Neural cell (in vitro differentiated cells): ENCODE results near the gene OSBP2. TPM values are rescaled to one million over a fixed set of nuclear protein-coding genes. Genes with fewer than 3 reads are reported as not detected.

Experiments used
- H2AFZ ChIP-seq: fragments of 200-600, 300-800 bp; sonication (generic), shearing (Covaris generic); 2 replicates; pipeline ENCODE4 v1.6.0; 2014; ENCODE audit warnings: low read depth, mild to moderate bottlenecking, antibody characterized with exemption, low read length, moderate library complexity
- H3F3A ChIP-seq: fragments of 200-600 bp; shearing (Covaris generic); 2 replicates; pipeline ENCODE4 v1.6.1; 2016; ENCODE audit warnings: mild to moderate bottlenecking, moderate library complexity, mixed read lengths, antibody characterized with exemption, low read length; ENCODE audit not compliant: insufficient read depth, poor library complexity, severe bottlenecking
- H3K27ac ChIP-seq: fragments of 200-600, 300-800 bp; sonication (generic), shearing (Covaris generic); 2 replicates; pipeline ENCODE4 v1.5.1; 2014; ENCODE audit warnings: mild to moderate bottlenecking, low read length, moderate library complexity
- H3K27me3 ChIP-seq: fragments of 300-800, 200-600 bp; sonication (generic), shearing (Covaris generic); 2 replicates; pipeline ENCODE4 v1.6.0; 2014; ENCODE audit warnings: mild to moderate bottlenecking, low read depth, low read length, moderate library complexity; ENCODE audit not compliant: insufficient read depth
- H3K36me3 ChIP-seq: fragments of 300-800, 200-600 bp; sonication (generic), shearing (Covaris generic); 2 replicates; pipeline ENCODE4 v1.5.1; 2014; ENCODE audit warnings: mild to moderate bottlenecking, antibody characterized with exemption, low read length, moderate library complexity; ENCODE audit not compliant: insufficient read depth
- H3K4me2 ChIP-seq: fragments of 300-800, 200-600 bp; sonication (generic), shearing (Covaris generic); 2 replicates; pipeline ENCODE4 v1.6.0; 2014; ENCODE audit warnings: mild to moderate bottlenecking, low read length
- H3K4me3 ChIP-seq: fragments of 300-800, 200-600 bp; sonication (generic), shearing (Covaris generic); 2 replicates; pipeline ENCODE4 v1.5.1; 2014; ENCODE audit warnings: mild to moderate bottlenecking, low read length, moderate library complexity
- H3K79me2 ChIP-seq: fragments of 200-600 bp; shearing (Covaris generic); replicated peaks from 2 replicates; pipeline ENCODE4 v1.6.0; 2014; ENCODE audit warnings: mild to moderate bottlenecking, low read length, moderate library complexity; ENCODE audit not compliant: insufficient read depth
- H3K9ac ChIP-seq: fragments of 300-800, 200-600 bp; sonication (generic), shearing (Covaris generic); 2 replicates; pipeline ENCODE4 v1.6.1; 2016; ENCODE audit warnings: mild to moderate bottlenecking, low read length, mixed read lengths
- H3K9me2 ChIP-seq: fragments of 200-600 bp; shearing (Covaris generic); 2 replicates; pipeline ENCODE4 v1.6.1; 2016; ENCODE audit warnings: mild to moderate bottlenecking, low read length, mixed read lengths; ENCODE audit not compliant: insufficient read depth
- H3K9me3 ChIP-seq: fragments of 200-600, 300-800 bp; sonication (generic), shearing (Covaris generic); 2 replicates; pipeline ENCODE4 v1.6.1; 2016; ENCODE audit warnings: mild to moderate bottlenecking, mixed run types, low read length, moderate library complexity, mixed read lengths
- H4K20me1 ChIP-seq: fragments of 200-600 bp; shearing (Covaris generic); 2 replicates; pipeline ENCODE4 v1.6.1; 2016; ENCODE audit warnings: mild to moderate bottlenecking, mixed run types; ENCODE audit not compliant: insufficient read depth
- EP300 ChIP-seq: fragments of 450-650 bp; conservative IDR thresholded peaks from 2 replicates; pipeline ENCODE4 v1.6.1; 2014; ENCODE audit warnings: antibody characterized with exemption, mild to moderate bottlenecking, moderate library complexity; ENCODE audit not compliant: poor library complexity, severe bottlenecking
- EZH2 ChIP-seq: fragments of 200-600, 300-800 bp; shearing (Covaris generic), sonication (generic); IDR thresholded peaks from 2 replicates; pipeline ENCODE4 v1.6.1; 2014; ENCODE audit warnings: antibody characterized with exemption, low read length, borderline replicate concordance, mild to moderate bottlenecking; ENCODE audit not compliant: insufficient read depth, poor library complexity, severe bottlenecking
- MXI1 ChIP-seq: fragments of 450-650 bp; conservative IDR thresholded peaks from 2 replicates; pipeline ENCODE4 v1.6.1; 2014; ENCODE audit warnings: antibody characterized with exemption, mild to moderate bottlenecking; ENCODE audit not compliant: poor library complexity, severe bottlenecking
- POLR2AphosphoS5 ChIP-seq: IDR thresholded peaks from 2 replicates; pipeline ENCODE4 v1.6.1; 2012
- RAD21 ChIP-seq: fragments of 450-650 bp; conservative IDR thresholded peaks from 2 replicates; pipeline ENCODE4 v1.6.1; 2014; ENCODE audit warnings: antibody characterized with exemption, mild to moderate bottlenecking, moderate library complexity
- REST ChIP-seq: IDR thresholded peaks from 2 replicates; pipeline ENCODE4 v1.6.1; 2012; ENCODE audit warnings: borderline replicate concordance
- SMC3 ChIP-seq: fragments of 450-650 bp; conservative IDR thresholded peaks from 2 replicates; pipeline ENCODE4 v1.6.1; 2014; ENCODE audit warnings: antibody characterized with exemption, mild to moderate bottlenecking, moderate library complexity; ENCODE audit not compliant: poor library complexity
- TAF1 ChIP-seq: IDR thresholded peaks from 2 replicates; pipeline ENCODE4 v1.6.1; 2012; ENCODE audit warnings: low read depth
- polyA plus RNA-seq: library from polyadenylated mRNA; depleted of rRNA; stranded (reverse); fragments of >200 nt; gene quantifications from 2 replicates; pipeline ENCODE4 v1.2.3, GENCODE V29; 2014
- TF ChIP-seq, protein P1 (sequence below): fragments of 450-650 bp; IDR thresholded peaks from 2 replicates; pipeline ENCODE4 v1.5.1; 2014; ENCODE audit warnings: antibody characterized with exemption, mild to moderate bottlenecking, moderate library complexity; ENCODE audit not compliant: poor library complexity, severe bottlenecking

Gene OSBP2
- polyA plus RNA-seq, 1 donor from 2014 or later: 8.7 TPM

DNA sequence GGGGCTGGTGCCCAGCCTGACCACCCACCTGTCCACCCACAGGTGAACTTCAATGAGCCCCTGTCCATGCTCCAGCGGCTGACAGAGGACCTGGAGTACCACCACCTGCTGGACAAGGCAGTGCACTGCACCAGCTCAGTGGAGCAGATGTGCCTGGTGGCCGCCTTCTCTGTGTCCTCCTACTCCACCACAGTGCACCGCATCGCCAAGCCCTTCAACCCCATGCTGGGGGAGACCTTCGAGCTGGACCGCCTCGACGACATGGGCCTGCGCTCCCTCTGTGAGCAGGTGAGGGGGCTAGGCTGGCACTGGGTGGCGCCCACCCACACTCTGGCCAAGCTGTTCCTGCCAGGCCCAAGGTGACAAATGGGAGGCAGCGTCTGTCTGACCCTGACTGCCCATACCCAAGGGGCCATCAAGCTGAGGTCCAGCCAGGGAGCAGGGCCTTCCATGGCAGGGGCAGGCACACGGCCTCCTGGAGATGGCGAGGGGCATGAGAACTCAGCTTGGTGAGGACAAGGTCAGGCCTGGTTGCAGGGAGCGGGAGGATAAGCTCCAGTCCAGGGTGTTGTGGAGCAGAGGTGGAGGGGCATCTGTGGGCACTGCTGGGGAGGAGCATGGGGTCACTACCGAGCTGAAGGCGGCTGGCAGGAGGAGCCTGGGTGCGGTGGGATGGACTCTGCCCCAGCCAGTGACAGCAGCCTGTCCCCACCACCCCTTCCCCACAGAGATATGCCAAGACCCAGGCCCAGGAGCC lies 196.2 kb downstream of the OSBP2 start:
- TF ChIP-seq POLR2AphosphoS5 (no peak), TAF1 (no peak), EP300 (no peak), REST (no peak), SMC3 (peak; percentile 5)
- TF ChIP-seq, protein P1, sequence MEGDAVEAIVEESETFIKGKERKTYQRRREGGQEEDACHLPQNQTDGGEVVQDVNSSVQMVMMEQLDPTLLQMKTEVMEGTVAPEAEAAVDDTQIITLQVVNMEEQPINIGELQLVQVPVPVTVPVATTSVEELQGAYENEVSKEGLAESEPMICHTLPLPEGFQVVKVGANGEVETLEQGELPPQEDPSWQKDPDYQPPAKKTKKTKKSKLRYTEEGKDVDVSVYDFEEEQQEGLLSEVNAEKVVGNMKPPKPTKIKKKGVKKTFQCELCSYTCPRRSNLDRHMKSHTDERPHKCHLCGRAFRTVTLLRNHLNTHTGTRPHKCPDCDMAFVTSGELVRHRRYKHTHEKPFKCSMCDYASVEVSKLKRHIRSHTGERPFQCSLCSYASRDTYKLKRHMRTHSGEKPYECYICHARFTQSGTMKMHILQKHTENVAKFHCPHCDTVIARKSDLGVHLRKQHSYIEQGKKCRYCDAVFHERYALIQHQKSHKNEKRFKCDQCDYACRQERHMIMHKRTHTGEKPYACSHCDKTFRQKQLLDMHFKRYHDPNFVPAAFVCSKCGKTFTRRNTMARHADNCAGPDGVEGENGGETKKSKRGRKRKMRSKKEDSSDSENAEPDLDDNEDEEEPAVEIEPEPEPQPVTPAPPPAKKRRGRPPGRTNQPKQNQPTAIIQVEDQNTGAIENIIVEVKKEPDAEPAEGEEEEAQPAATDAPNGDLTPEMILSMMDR: peak; percentile 50
- H3K9me2 ChIP-seq: no peaks in the 10 kb centered on the region
- H4K20me1 ChIP-seq: no peaks in the 10 kb centered on the region
- no peaks in the 10 kb centered on the region for H3K9me3 ChIP-seq
- no peak overlapping the region for H3K4me2 ChIP-seq
- H2AFZ ChIP-seq: no peak overlapping the region
- H3K79me2 ChIP-seq: no peaks in the 10 kb centered on the region
- no peak overlapping the region for H3K9ac ChIP-seq
- H3K27me3 ChIP-seq: no peaks in the 10 kb centered on the region
- H3K27ac ChIP-seq: no peak overlapping the region
- H3K36me3 ChIP-seq: peaks cover 6% of the 10 kb centered on the region
- no peak overlapping the region for H3K4me3 ChIP-seq
- H3F3A ChIP-seq: no peaks in the 10 kb centered on the region

- H4K20me1 ChIP-seq: no peaks in the 10 kb centered on the region
- no peaks in the 10 kb centered on the region for H3K79me2 ChIP-seq
- no peaks in the 10 kb centered on the region for H3K27me3 ChIP-seq
- H3K9me2 ChIP-seq: no peaks in the 10 kb centered on the region
- no peak overlapping the region for H2AFZ ChIP-seq
- H3K27ac ChIP-seq: no peak overlapping the region
- H3K4me3 ChIP-seq: no peak overlapping the region
- no peak overlapping the region for H3K4me2 ChIP-seq
- TF ChIP-seq EZH2: no peak
- TF ChIP-seq MXI1: no peak
- TF ChIP-seq REST: no peak
- TF ChIP-seq POLR2AphosphoS5: no peak
- TF ChIP-seq RAD21: no peak
- TF ChIP-seq SMC3: no peak
- no peak for TF ChIP-seq TAF1
- TF ChIP-seq EP300: no peak
- TF ChIP-seq, protein P1: no peak
- peaks cover 6% of the 10 kb centered on the region for H3K36me3 ChIP-seq
- H3F3A ChIP-seq: no peaks in the 10 kb centered on the region
- no peaks in the 10 kb centered on the region for H3K9me3 ChIP-seq
- H3K9ac ChIP-seq: no peak overlapping the region
These were observed 196.7 kb downstream of the OSBP2 start for GRCh38 chr22:30891443-30891755.
